Uterus (tissue), 4 donors: ENCODE data around the gene USP12. TPM values are rescaled to one million over a fixed set of nuclear protein-coding genes. Genes with fewer than 3 reads are reported as not detected.

Source experiments
- DNase-seq, 2 donors: peaks; one replicate each; pipeline ENCODE4 v3.0.0-alpha.2; 2019 to 2020
- H3K27ac ChIP-seq, 2 donors: fragments of 200-600 bp; sonication (generic); 1 replicate in 1 of 2; 2 replicates in 1 of 2; pipeline ENCODE4 v1.5.1; 2016 to 2018
- H3K27me3 ChIP-seq, 2 donors: fragments of 200-600 bp; sonication (generic); one replicate each; pipeline ENCODE4 v1.5.1; 2018 to 2019; ENCODE audit warnings: control low read depth in 1 of 2
- H3K36me3 ChIP-seq, 2 donors: fragments of 200-600 bp; sonication (generic); one replicate each; pipeline ENCODE4 v1.5.1; 2019; ENCODE audit warnings: control low read depth in 1 of 2
- H3K4me1 ChIP-seq, 2 donors: fragments of 200-600 bp; sonication (generic); one replicate each; pipeline ENCODE4 v1.5.1; 2018 to 2019; ENCODE audit warnings: control low read depth in 1 of 2
- H3K4me3 ChIP-seq, 2 donors: fragments of 200-600 bp; sonication (generic); 1 replicate in 1 of 2; 2 replicates in 1 of 2; pipeline ENCODE4 v1.5.1; 2018 to 2019; ENCODE audit warnings: mild to moderate bottlenecking in 1 of 2
- H3K9me3 ChIP-seq, 2 donors: fragments of 200-600 bp; sonication (generic); one replicate each; pipeline ENCODE4 v1.5.1; 2019; ENCODE audit warnings: control low read depth in 1 of 2
- CTCF ChIP-seq, 4 experiments: fragments of 200-600 bp in 2 of 4; fragments of 450-650 bp in 2 of 4; sonication (generic) in 2 of 4; IDR thresholded peaks; one replicate each; pipeline ENCODE4 v1.5.1; 2016 to 2019; ENCODE audit warnings: antibody characterized with exemption in 4 of 4, mild to moderate bottlenecking in 2 of 4, moderate library complexity in 1 of 4
- POLR2A ChIP-seq, 2 donors: fragments of 450-650 bp; IDR thresholded peaks; one replicate each; pipeline ENCODE4 v1.6.1; 2016; ENCODE audit warnings: antibody characterized with exemption in 2 of 2, mild to moderate bottlenecking in 1 of 2, moderate library complexity in 1 of 2
- intact Hi-C: fragments of 100-400 bp; cut with DNase I; formaldehyde crosslinking; loops from one replicate; pipeline ENCODE4 v1.15.1; 2023; ENCODE audit warnings: low total_unique reads
- total RNA-seq, 4 donors: library from RNA; depleted of rRNA in 3 of 4; stranded (reverse); fragments of >200 nt in 3 of 4; gene quantifications; one replicate each; pipeline versions ENCODE4 v1.1.0 to v1.2.4, GENCODE V29; 2014 to 2023
- donor health status: DM: yes; HTN: yes; CAD: no.

The USP12 gene
- total RNA-seq, 4 donors from 2014 or later: 12.1 to 32.8 (median 20.5) TPM

GRCh38 chr13:27034678-27035111 is 136.9 kb downstream of the USP12 start:
- H3K27me3 ChIP-seq: no peaks in the 10 kb centered on the region
- H3K4me3 ChIP-seq: no peak overlapping the region
- TF ChIP-seq CTCF (IDR thresholded peaks at IDR 0.05) (no peak), POLR2A (IDR thresholded peaks at IDR 0.05) (no peak)
- no peaks in the 10 kb centered on the region for H3K36me3 ChIP-seq
- peaks cover 0 to 3% of the 10 kb centered on the region in 2 donors for H3K4me1 ChIP-seq
- intact Hi-C loops: no loop called here
- H3K27ac ChIP-seq: no peak overlapping the region
- no peak for DNase-seq
- H3K9me3 ChIP-seq: no peaks in the 10 kb centered on the region

GRCh38 chr13:27028683-27029480 is 142.7 kb downstream of the USP12 start:
- Histone ChIP-seq H3K36me3 (no peaks in the 10 kb centered on the region), H3K4me1 (no peaks in the 10 kb centered on the region), H3K9me3 (no peaks in the 10 kb centered on the region), H3K4me3 (no peak overlapping the region), H3K27ac (no peak overlapping the region), H3K27me3 (no peaks in the 10 kb centered on the region)
- DNase-seq: no peak
- intact Hi-C loops: no loop called here
- TF ChIP-seq POLR2A (IDR thresholded peaks at IDR 0.05) (no peak), CTCF (IDR thresholded peaks at IDR 0.05) (no peak)

DNA sequence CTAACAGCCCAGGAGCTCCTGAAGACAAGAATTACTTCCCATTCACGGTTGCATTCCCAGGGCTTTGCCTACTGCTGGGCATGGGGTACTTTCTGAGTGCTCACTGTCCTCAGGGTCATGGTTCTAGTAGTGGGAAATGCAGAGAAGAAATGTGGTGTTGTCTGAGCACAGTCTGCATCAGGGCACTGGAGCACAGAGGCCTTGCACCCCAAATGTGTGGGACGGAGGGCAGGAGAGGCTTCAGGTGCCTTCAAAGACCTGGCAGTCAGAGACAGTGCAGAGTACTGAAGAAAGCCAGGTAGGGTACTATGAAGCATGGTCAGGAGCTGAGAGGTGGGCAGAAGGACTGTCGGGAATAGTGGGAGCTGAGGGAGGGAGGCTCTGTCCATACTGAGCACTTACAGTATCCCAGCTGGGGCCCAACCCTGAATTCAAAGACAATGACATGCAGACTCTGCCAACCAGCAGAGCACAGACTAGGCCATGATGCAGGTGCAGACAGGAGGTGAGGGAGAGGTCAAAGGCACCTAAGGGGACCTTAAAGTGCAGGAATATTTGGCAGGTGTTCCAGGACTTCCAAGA is 144.4 kb downstream of the USP12 start:
- no peaks in the 10 kb centered on the region for H3K27me3 ChIP-seq
- H3K27ac ChIP-seq: no peak overlapping the region
- intact Hi-C loops: no loop called here
- H3K4me1 ChIP-seq: no peaks in the 10 kb centered on the region
- H3K4me3 ChIP-seq: no peak overlapping the region
- H3K9me3 ChIP-seq: no peaks in the 10 kb centered on the region
- no peak for TF ChIP-seq POLR2A (IDR thresholded peaks at IDR 0.05)
- no peak for TF ChIP-seq CTCF (IDR thresholded peaks at IDR 0.05)
- DNase-seq: no peak
- H3K36me3 ChIP-seq: no peaks in the 10 kb centered on the region

DNA sequence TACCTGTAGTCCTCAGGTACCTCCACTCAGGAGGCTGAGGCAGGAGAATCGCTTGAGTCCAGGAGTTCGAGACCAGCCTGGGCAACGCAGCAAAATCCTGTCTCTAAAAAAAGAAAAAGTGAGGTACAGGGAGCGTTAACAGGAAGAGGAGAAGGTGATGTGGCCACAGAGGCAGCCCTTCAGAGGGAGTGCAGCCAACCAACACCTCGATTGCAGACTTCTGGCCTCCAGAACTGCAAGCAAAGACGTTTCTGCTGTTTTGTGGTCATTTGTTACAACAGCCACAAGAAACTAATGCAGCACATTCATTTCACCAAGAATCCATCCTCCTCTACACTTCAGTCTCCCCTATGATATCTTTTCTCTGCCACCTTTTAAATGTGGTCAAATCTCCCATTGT is 145.2 kb downstream of the USP12 start:
- Histone ChIP-seq H3K36me3 (no peaks in the 10 kb centered on the region), H3K27me3 (no peaks in the 10 kb centered on the region), H3K4me3 (no peak overlapping the region), H3K27ac (no peak overlapping the region), H3K9me3 (no peaks in the 10 kb centered on the region), H3K4me1 (no peaks in the 10 kb centered on the region)
- DNase-seq: no peak
- TF ChIP-seq POLR2A (IDR thresholded peaks at IDR 0.05) (no peak), CTCF (IDR thresholded peaks at IDR 0.05) (no peak)
- intact Hi-C loops: no loop called here

DNA sequence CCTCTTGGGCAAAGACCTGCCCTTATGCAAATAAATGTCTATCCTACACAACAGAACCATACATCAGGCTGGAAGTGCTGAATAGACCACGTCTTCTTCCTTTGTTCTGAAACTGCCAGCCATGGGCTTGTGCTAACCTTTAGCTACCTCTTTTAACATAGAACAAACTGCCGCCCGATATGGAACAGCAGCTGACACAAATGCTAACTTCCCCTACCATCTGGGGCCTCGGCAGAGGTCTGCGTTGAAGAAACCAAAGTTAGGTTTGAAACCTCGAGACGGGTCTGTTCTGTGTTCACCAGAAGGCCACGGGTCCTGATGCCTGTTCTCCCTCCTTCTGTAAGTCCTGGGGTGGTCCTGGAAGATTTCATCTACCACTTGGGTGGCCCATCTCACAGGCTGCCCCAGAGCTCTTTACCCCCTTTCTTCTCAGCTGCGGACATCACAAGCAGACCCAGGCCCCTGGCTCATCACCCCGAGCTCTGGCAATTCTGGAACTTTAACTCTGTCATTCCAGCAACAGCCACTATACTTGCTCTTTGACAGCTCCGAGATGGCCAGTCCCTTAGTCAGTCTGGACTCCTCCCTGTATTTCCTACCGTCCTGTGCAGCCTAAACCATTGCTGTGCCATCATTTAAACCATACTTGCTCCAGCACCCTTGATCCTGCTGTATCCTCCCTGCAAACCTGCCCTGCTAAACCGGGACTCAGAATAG is 146.7 kb downstream of the USP12 start:
- no peak for TF ChIP-seq CTCF (IDR thresholded peaks at IDR 0.05)
- no peak for TF ChIP-seq POLR2A (IDR thresholded peaks at IDR 0.05)
- Histone ChIP-seq H3K4me1 (no peaks in the 10 kb centered on the region), H3K4me3 (no peak overlapping the region), H3K36me3 (no peaks in the 10 kb centered on the region), H3K27me3 (no peaks in the 10 kb centered on the region), H3K9me3 (no peaks in the 10 kb centered on the region), H3K27ac (no peak overlapping the region)
- DNase-seq: no peak
- intact Hi-C loops: no loop called here
